HCT116 (cell line): ENCODE results near the gene PLB1. TPM values are rescaled to one million over a fixed set of nuclear protein-coding genes. Genes with fewer than 3 reads are reported as not detected.

ENCODE experiments used
- ATAC-seq: fragments of 200-7000 bp; cut with Tn5 transposase; 2 replicates; pipeline ENCODE4 v1.9.1; 2020; ENCODE audit warnings: mild to moderate bottlenecking, moderate library complexity
- BruUV-seq: library from RNA; stranded (reverse); fragments of 400-500 nt; replicated peaks from 2 replicates; lab custom pipeline; 2021; lab: Mats Ljungman, UMichigan
- CTCF ChIA-PET: fragments of 300-600 bp; sonication (Branson Sonifier 250); formaldehyde crosslinking; loops from one replicate; lab custom pipeline; 2021; ENCODE audit warnings: antibody characterized with exemption; lab: Charles Lee
- POLR2A ChIA-PET: fragments of 300-600, 350-600 bp; sonication (Branson Sonifier 250); formaldehyde crosslinking; loops from one replicate; lab custom pipeline; 2021; ENCODE audit warnings: antibody characterized with exemption; lab: Charles Lee
- RAD21 ChIA-PET, 2 experiments: fragments of 300-600 bp; sonication (Branson Sonifier 250); formaldehyde crosslinking; loops; one replicate each; lab custom pipeline; 2023; ENCODE audit warnings: low total read pairs in 2 of 2; ENCODE audit not compliant: uncharacterized antibody in 2 of 2, unreplicated experiment in 2 of 2, low non-redundant PET in 1 of 2; lab: Charles Lee
- DNase-seq: peaks from one replicate; pipeline ENCODE4 v3.0.0-alpha.2; 2010; ENCODE audit warnings: low read depth, low spot score
- H2AFZ ChIP-seq: fragments of 200-600 bp; shearing (Covaris generic), sonication (generic); 2 replicates; pipeline ENCODE4 v1.6.1; 2017; ENCODE audit warnings: low read depth, mixed run types, mixed read lengths, antibody characterized with exemption, low read length; ENCODE audit not compliant: poor library complexity, severe bottlenecking
- H3K27ac ChIP-seq: 2 replicates; pipeline ENCODE4 v1.5.1; 2012; ENCODE audit warnings: low read depth, low read length
- H3K27me3 ChIP-seq: fragments of 200-600 bp; sonication (generic); 2 replicates; pipeline ENCODE4 v1.6.1; 2016; ENCODE audit warnings: mixed run types, low read length, mixed read lengths; ENCODE audit not compliant: insufficient read depth
- H3K36me3 ChIP-seq, 2 experiments: fragments of 200-500 bp in 1 of 2; fragments of 200-600 bp in 1 of 2; sonication (Bioruptor generic) in 1 of 2; sonication (generic) in 1 of 2; 2 replicates each; pipeline versions ENCODE4 v1.5.1 to v1.6.1; 2014 to 2016; ENCODE audit warnings: low read length in 2 of 2, inconsistent platforms in 1 of 2, mixed read lengths in 1 of 2, mixed run types in 1 of 2; ENCODE audit not compliant: insufficient read depth in 2 of 2, control insufficient read depth in 1 of 2
- H3K4me1 ChIP-seq, 2 experiments: fragments of 200-600 bp in 1 of 2; sonication (generic) in 1 of 2; 2 replicates each; pipeline versions ENCODE4 v1.5.1 to v1.6.1; 2012 to 2017; ENCODE audit warnings: low read length in 2 of 2, inconsistent platforms in 1 of 2, mild to moderate bottlenecking in 1 of 2, mixed read lengths in 1 of 2, mixed run types in 1 of 2, moderate library complexity in 1 of 2; ENCODE audit not compliant: insufficient read depth in 2 of 2, control insufficient read depth in 1 of 2
- H3K4me2 ChIP-seq: fragments of 200-600 bp; sonication (generic); 2 replicates; pipeline ENCODE4 v1.6.1; 2017; ENCODE audit warnings: mixed run types, low read length, mixed read lengths
- H3K4me3 ChIP-seq, 2 experiments: fragments of 200-600 bp in 1 of 2; sonication (generic) in 1 of 2; replicated peaks in 1 of 2; 2 replicates each; pipeline ENCODE4 v1.5.1; 2011 to 2016; ENCODE audit warnings: low read length in 2 of 2, control low read depth in 1 of 2, low read depth in 1 of 2, mild to moderate bottlenecking in 1 of 2, mixed read lengths in 1 of 2, mixed run types in 1 of 2
- H3K79me2 ChIP-seq: fragments of 200-600 bp; sonication (generic); 2 replicates; pipeline ENCODE4 v1.6.1; 2017; ENCODE audit warnings: mild to moderate bottlenecking, mixed run types, low read length, moderate library complexity, mixed read lengths; ENCODE audit not compliant: insufficient read depth
- H3K9ac ChIP-seq: fragments of 200-600 bp; sonication (generic); 2 replicates; pipeline ENCODE4 v1.6.1; 2016; ENCODE audit warnings: low read length, mixed read lengths
- H3K9me2 ChIP-seq: fragments of 200-600 bp; sonication (generic), shearing (Covaris generic); 2 replicates; pipeline ENCODE4 v1.6.1; 2017; ENCODE audit warnings: mixed run types, mild to moderate bottlenecking, moderate library complexity; ENCODE audit not compliant: insufficient read depth
- H3K9me3 ChIP-seq, 2 experiments: fragments of 200-500 bp in 1 of 2; fragments of 200-600 bp in 1 of 2; sonication (Bioruptor generic) in 1 of 2; sonication (generic) in 1 of 2; 2 replicates each; pipeline ENCODE4 v1.6.1; 2014 to 2017; ENCODE audit warnings: low read length in 2 of 2, mixed read lengths in 2 of 2, inconsistent platforms in 1 of 2, low read depth in 1 of 2, mild to moderate bottlenecking in 1 of 2, mixed run types in 1 of 2, moderate library complexity in 1 of 2; ENCODE audit not compliant: control insufficient read depth in 1 of 2, insufficient read depth in 1 of 2
- H4K20me1 ChIP-seq: fragments of 200-600 bp; sonication (generic), shearing (Covaris generic); 2 replicates; pipeline ENCODE4 v1.6.1; 2017; ENCODE audit warnings: mixed run types, mild to moderate bottlenecking, moderate library complexity; ENCODE audit not compliant: insufficient read depth
- CBX3 ChIP-seq: IDR thresholded peaks from 2 replicates; pipeline ENCODE4 v1.6.1; 2012; ENCODE audit warnings: low read depth
- CEBPB ChIP-seq: IDR thresholded peaks from 2 replicates; pipeline ENCODE4 v1.6.1; 2012; ENCODE audit warnings: low read depth
- EGR1 ChIP-seq: IDR thresholded peaks from 2 replicates; pipeline ENCODE4 v1.6.1; 2012; ENCODE audit warnings: low read depth
- EZH2 ChIP-seq: fragments of 200-600 bp; sonication (generic); IDR thresholded peaks from 2 replicates; pipeline ENCODE4 v1.6.1; 2017; ENCODE audit warnings: antibody characterized with exemption, mixed run types
- EZH2phosphoT487 ChIP-seq: fragments of 200-600 bp; IDR thresholded peaks from 2 replicates; pipeline ENCODE4 v1.6.1; 2018; ENCODE audit warnings: antibody characterized with exemption, borderline replicate concordance
- JUND ChIP-seq: IDR thresholded peaks from 2 replicates; pipeline ENCODE4 v1.6.1; 2012
- POLR2A ChIP-seq: IDR thresholded peaks from 2 replicates; pipeline ENCODE4 v1.7.0; 2011; ENCODE audit warnings: borderline replicate concordance; ENCODE audit not compliant: insufficient read depth, insufficient read length; ENCODE audit errors: extremely low read depth
- SIN3A ChIP-seq: IDR thresholded peaks from 2 replicates; pipeline ENCODE4 v1.6.1; 2012; ENCODE audit warnings: low read depth
- SRF ChIP-seq: IDR thresholded peaks from 2 replicates; pipeline ENCODE4 v1.6.1; 2012; ENCODE audit warnings: low read depth
- YY1 ChIP-seq: IDR thresholded peaks from 2 replicates; pipeline ENCODE4 v1.6.1; 2011; ENCODE audit warnings: low read length, low read depth, moderate library complexity, mild to moderate bottlenecking; ENCODE audit not compliant: insufficient replicate concordance; ENCODE audit errors: extremely low read depth
- ZBTB33 ChIP-seq: IDR thresholded peaks from 2 replicates; pipeline ENCODE4 v1.6.1; 2011; ENCODE audit warnings: mild to moderate bottlenecking, low read length, moderate library complexity; ENCODE audit not compliant: insufficient replicate concordance; ENCODE audit errors: extremely low read depth
- ZFX ChIP-seq: fragments of 450-650 bp; IDR thresholded peaks from 2 replicates; pipeline ENCODE4 v1.6.1; 2017
- ZNF274 ChIP-seq: fragments of 200-500 bp; sonication (Bioruptor generic); IDR thresholded peaks from 2 replicates; pipeline ENCODE4 v1.6.1; 2014; ENCODE audit warnings: mild to moderate bottlenecking, low read depth, low read length, inconsistent platforms
- intact Hi-C: fragments of 100-400 bp; cut with micrococcal nuclease; formaldehyde crosslinking; loops from 2 replicates; pipeline ENCODE4 v1.10.0; 2022
- total RNA-seq: library from RNA; stranded (reverse); gene quantifications from one replicate; pipeline ENCODE4 v1.2.1, GENCODE V29; 2021; ENCODE audit not compliant: unreplicated experiment
- TF ChIP-seq, protein P1 (sequence below): IDR thresholded peaks from 2 replicates; pipeline ENCODE4 v1.6.1; 2012; ENCODE audit warnings: low read depth

The PLB1 gene
- total RNA-seq, 1 experiment from 2014 or later: 0.49 TPM

DNA sequence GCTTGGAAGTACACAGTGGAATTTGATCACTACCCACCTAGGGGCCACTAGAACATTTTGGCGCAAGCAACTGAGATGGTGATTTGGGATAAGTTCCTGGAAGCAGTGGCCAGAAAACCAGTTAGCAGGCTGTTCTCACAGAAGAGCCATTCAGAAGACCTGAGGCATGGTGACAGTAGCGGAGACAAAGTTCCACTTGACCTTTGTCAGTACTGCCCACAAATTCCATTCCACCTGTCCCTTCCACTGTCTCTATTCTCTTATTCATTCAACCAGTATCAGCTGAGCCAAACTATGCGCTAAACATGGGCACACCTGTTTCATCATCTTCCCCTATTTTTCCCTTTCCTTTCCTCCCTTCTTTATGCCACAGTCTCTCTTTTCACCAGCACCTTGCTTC is 196.6 kb downstream of the PLB1 start:
- ChIA-PET CTCF (no interaction called here), RAD21 (no interaction called here), POLR2A (no interaction called here)
- H3K9ac ChIP-seq: no peak overlapping the region
- TF ChIP-seq SIN3A: no peak
- no peak for TF ChIP-seq SRF
- TF ChIP-seq EZH2: no peak
- TF ChIP-seq JUND: no peak
- TF ChIP-seq ZNF274: no peak
- TF ChIP-seq, protein P1, sequence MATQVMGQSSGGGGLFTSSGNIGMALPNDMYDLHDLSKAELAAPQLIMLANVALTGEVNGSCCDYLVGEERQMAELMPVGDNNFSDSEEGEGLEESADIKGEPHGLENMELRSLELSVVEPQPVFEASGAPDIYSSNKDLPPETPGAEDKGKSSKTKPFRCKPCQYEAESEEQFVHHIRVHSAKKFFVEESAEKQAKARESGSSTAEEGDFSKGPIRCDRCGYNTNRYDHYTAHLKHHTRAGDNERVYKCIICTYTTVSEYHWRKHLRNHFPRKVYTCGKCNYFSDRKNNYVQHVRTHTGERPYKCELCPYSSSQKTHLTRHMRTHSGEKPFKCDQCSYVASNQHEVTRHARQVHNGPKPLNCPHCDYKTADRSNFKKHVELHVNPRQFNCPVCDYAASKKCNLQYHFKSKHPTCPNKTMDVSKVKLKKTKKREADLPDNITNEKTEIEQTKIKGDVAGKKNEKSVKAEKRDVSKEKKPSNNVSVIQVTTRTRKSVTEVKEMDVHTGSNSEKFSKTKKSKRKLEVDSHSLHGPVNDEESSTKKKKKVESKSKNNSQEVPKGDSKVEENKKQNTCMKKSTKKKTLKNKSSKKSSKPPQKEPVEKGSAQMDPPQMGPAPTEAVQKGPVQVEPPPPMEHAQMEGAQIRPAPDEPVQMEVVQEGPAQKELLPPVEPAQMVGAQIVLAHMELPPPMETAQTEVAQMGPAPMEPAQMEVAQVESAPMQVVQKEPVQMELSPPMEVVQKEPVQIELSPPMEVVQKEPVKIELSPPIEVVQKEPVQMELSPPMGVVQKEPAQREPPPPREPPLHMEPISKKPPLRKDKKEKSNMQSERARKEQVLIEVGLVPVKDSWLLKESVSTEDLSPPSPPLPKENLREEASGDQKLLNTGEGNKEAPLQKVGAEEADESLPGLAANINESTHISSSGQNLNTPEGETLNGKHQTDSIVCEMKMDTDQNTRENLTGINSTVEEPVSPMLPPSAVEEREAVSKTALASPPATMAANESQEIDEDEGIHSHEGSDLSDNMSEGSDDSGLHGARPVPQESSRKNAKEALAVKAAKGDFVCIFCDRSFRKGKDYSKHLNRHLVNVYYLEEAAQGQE: no peak
- TF ChIP-seq POLR2A: no peak
- no peak for TF ChIP-seq CEBPB
- TF ChIP-seq EGR1: no peak
- TF ChIP-seq ZBTB33: no peak
- no peak for TF ChIP-seq YY1
- TF ChIP-seq EZH2phosphoT487: no peak
- TF ChIP-seq CBX3: no peak
- no peak for TF ChIP-seq ZFX
- no peak overlapping the region for H3K27ac ChIP-seq
- H3K4me3 ChIP-seq: no peak overlapping the region
- no peak overlapping the region for H2AFZ ChIP-seq
- H3K36me3 ChIP-seq: no peaks in the 10 kb centered on the region
- H3K27me3 ChIP-seq: no peaks in the 10 kb centered on the region
- no peak for ATAC-seq
- no peaks in the 10 kb centered on the region for H3K79me2 ChIP-seq
- H4K20me1 ChIP-seq: no peaks in the 10 kb centered on the region
- BruUV-seq: no TSS peak
- H3K4me1 ChIP-seq: peaks cover 10 to 23% of the 10 kb centered on the region in 2 experiments; a peak in 3 of 4 replicates
- H3K9me3 ChIP-seq: no peaks in the 10 kb centered on the region
- no peaks in the 10 kb centered on the region for H3K9me2 ChIP-seq
- DNase-seq: no peak
- H3K4me2 ChIP-seq: no peak overlapping the region
- intact Hi-C loops: no loop called here
